Right lobe of liver (tissue), 6 donors: ENCODE results near the gene GRK6. TPM values are rescaled to one million over a fixed set of nuclear protein-coding genes. Genes with fewer than 3 reads are reported as not detected.
"Not testable (repeated sequence)": the region's sequence is repeated elsewhere in the genome, so short reads cannot be mapped to it uniquely, and the experiment has no call there.

Experiments used
- ATAC-seq, 4 donors: fragments of 200-7000 bp; cut with Tn5 transposase; one replicate each; pipeline ENCODE4 v1.9.1; 2020; ENCODE audit warnings: mild to moderate bottlenecking in 4 of 4, moderate library complexity in 4 of 4
- DNase-seq, 3 donors: peaks; one replicate each; pipeline ENCODE4 v3.0.0-alpha.2; 2020
- H3K27ac ChIP-seq, 3 donors: fragments of 200-600 bp; one replicate each; pipeline ENCODE4 v1.8.0; 2022
- H3K27me3 ChIP-seq, 2 donors: fragments of 200-600 bp; one replicate each; pipeline ENCODE4 v1.8.0; 2022
- H3K36me3 ChIP-seq, 4 donors: fragments of 200-600 bp; sonication (generic) in 1 of 4; one replicate each; pipeline versions ENCODE4 v1.5.1 to v1.8.0; 2017 to 2022; ENCODE audit warnings: control low read depth in 1 of 4
- H3K4me1 ChIP-seq, 4 donors: fragments of 200-600 bp; sonication (generic) in 1 of 4; one replicate each; pipeline versions ENCODE4 v1.5.1 to v1.8.0; 2017 to 2022; ENCODE audit warnings: control low read depth in 1 of 4
- H3K4me3 ChIP-seq, 3 donors: fragments of 200-600 bp; one replicate each; pipeline ENCODE4 v1.8.0; 2022
- H3K9me3 ChIP-seq, 4 donors: fragments of 200-600 bp; sonication (generic) in 1 of 4; one replicate each; pipeline versions ENCODE4 v1.5.1 to v1.8.0; 2017 to 2022; ENCODE audit warnings: control low read depth in 1 of 4
- POLR2A ChIP-seq: fragments of 450-650 bp; IDR thresholded peaks from one replicate; pipeline ENCODE4 v1.6.1; 2017; ENCODE audit warnings: antibody characterized with exemption, mild to moderate bottlenecking
- WGBS: methylation state at CpG from one replicate; pipeline ENCODE4 v1.1.6; 2018; ENCODE audit warnings: low coverage, low lambda C conversion rate; ENCODE audit not compliant: insufficient coverage; ENCODE audit errors: missing lambda C conversion rate; 5-methylcytosine and 5-hydroxymethylcytosine counted together
- intact Hi-C, 2 donors: fragments of 100-400 bp; cut with DNase I; formaldehyde crosslinking; loops; one replicate each; pipeline versions ENCODE4 v1.11.2 to v1.14.1; 2022
- total RNA-seq, 6 experiments: library from RNA; depleted of rRNA in 2 of 6; stranded (reverse); fragments of >200 nt in 2 of 6; fragmentation: NEBNext Ultra II Directional in 3 of 6; extraction: Animal tissue kit (Norgen Biotek cat#: 25700) in 3 of 6; gene quantifications; one replicate each; pipeline versions ENCODE4 v1.1.0 to v1.2.4, GENCODE V29; 2016 to 2023
- TF ChIP-seq, protein P1 (sequence below), 4 donors: fragments of 200-600 bp in 3 of 4; fragments of 450-650 bp in 1 of 4; IDR thresholded peaks; one replicate each; pipeline versions ENCODE4 v1.5.1 to v1.8.0; 2016 to 2022; ENCODE audit warnings: antibody characterized with exemption in 4 of 4, mild to moderate bottlenecking in 2 of 4
- donor health status: DM: no; HTN: yes; CAD: no.
- donor health status: DM: no; HTN: no; CAD: no.
- donor health status: DM: no; HTN: no; CAD: no.
- donor health status: DM: no; HTN: yes; CAD: no.
- donor health status: DM: no; HTN: yes; CAD: no.

GRK6 gene
- total RNA-seq, 6 experiments from 2014 or later: 6.1 to 10.8 (median 10.0) TPM

DNA sequence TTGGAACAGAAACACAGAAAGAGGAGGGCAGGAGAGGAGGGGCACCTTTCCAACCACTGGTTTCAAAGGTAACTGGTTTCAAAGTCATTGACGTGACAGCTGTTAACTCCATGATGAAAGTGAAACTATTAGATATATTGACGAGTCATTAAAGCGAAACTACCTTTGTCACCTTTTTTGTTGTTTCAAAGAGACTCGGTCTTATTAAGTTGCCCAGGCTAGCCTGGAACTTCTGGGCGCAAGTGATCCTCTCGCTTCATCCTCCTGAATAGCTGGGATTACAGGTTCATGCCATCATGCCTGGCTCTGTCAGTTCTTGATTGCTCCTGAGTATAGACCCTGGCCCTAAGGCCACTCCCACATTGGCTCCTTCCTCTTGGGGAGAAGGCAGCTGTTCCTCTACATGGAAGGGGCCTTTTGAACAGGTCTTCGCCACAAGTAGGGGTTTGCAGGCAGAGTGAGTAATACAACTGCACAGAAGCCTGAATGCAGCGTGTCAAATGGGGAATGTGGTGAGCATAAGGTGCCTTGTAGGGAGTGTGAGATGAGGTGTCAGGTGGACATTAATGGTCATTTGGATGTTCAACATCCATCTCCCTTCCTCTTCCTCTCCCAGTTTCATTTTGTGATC, 13.8 kb upstream of the GRK6 start:
- H3K9me3 ChIP-seq: no peaks in the 10 kb centered on the region
- peak in 1 of 3 donors; percentile 59 for DNase-seq
- no peaks in the 10 kb centered on the region for H3K27me3 ChIP-seq
- H3K36me3 ChIP-seq: no peaks in the 10 kb centered on the region
- no peak for TF ChIP-seq POLR2A
- TF ChIP-seq, protein P1, sequence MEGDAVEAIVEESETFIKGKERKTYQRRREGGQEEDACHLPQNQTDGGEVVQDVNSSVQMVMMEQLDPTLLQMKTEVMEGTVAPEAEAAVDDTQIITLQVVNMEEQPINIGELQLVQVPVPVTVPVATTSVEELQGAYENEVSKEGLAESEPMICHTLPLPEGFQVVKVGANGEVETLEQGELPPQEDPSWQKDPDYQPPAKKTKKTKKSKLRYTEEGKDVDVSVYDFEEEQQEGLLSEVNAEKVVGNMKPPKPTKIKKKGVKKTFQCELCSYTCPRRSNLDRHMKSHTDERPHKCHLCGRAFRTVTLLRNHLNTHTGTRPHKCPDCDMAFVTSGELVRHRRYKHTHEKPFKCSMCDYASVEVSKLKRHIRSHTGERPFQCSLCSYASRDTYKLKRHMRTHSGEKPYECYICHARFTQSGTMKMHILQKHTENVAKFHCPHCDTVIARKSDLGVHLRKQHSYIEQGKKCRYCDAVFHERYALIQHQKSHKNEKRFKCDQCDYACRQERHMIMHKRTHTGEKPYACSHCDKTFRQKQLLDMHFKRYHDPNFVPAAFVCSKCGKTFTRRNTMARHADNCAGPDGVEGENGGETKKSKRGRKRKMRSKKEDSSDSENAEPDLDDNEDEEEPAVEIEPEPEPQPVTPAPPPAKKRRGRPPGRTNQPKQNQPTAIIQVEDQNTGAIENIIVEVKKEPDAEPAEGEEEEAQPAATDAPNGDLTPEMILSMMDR (IDR thresholded peaks at IDR 0.05): no peak
- peak; percentile 49 to 68 (median 66) for ATAC-seq
- peaks cover 0 to 20% (median 4%) of the 10 kb centered on the region in 4 donors for H3K4me1 ChIP-seq
- peak overlapping the region in 2 of 3 donors; percentile 25 to 34 for H3K4me3 ChIP-seq
- intact Hi-C loops: no loop called here
- 23% methylated on average over 5 of the region's 8 CpGs for WGBS
- H3K27ac ChIP-seq: peak overlapping the region; percentile 72 to 94 (median 83)

DNA sequence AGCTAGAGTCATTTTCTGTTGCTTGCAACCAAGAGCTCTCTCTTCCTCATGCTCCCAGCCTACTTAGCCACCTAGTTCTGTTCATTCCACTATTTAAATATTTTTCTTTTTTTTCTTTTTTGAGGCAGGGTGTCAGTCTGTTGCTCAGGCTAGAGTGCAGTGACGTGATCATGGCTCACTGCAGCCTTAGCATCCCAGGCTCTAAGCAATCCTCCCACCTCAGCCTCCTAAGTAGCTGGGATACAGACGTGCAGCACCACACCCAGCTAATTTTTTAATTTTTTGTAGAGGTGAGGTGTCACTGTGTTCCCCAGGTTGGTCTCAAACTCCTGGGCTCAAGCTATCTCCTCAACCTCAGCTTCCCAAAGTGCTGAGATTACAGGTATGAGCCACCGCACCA, 12.0 kb upstream of the GRK6 start:
- H3K4me1 ChIP-seq: peaks cover 0 to 10% (median 1%) of the 10 kb centered on the region in 4 donors
- H3K36me3 ChIP-seq: no peaks in the 10 kb centered on the region
- 97% methylated on average over 3 of the region's 3 CpGs for WGBS
- DNase-seq: no peak
- ATAC-seq: no peak
- no peak overlapping the region for H3K4me3 ChIP-seq
- H3K9me3 ChIP-seq: no peaks in the 10 kb centered on the region
- H3K27me3 ChIP-seq: no peaks in the 10 kb centered on the region
- H3K27ac ChIP-seq: no peak overlapping the region
- intact Hi-C loops: no loop called here
- no peak for TF ChIP-seq POLR2A
- TF ChIP-seq, protein P1 (IDR thresholded peaks at IDR 0.05): no peak

DNA sequence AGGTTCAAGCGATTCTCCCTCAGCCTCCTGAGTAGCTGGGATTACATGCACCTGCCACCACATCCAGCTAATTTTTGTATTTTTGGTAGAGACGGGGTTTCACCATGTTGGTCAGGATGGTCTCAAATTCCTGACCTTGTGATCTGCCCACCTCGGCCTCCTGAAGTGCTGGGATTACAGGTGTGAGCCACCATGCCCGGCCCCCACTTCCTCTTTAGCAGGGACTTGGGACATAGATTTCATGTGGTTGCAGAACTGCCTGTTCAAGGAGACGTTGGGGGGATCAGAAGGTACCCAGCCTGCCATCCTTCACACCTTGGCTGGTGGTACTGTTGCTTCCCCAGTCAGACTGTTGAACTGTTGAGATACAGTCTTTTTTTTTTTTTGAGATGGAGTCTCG, 9.4 kb upstream of the GRK6 start:
- WGBS: 83% methylated on average over 5 of the region's 6 CpGs
- intact Hi-C loops, H3K27me3 ChIP-seq, H3K4me1 ChIP-seq, H3K27ac ChIP-seq, H3K9me3 ChIP-seq, ATAC-seq, H3K4me3 ChIP-seq, DNase-seq, H3K36me3 ChIP-seq: not testable (repeated sequence)

DNA sequence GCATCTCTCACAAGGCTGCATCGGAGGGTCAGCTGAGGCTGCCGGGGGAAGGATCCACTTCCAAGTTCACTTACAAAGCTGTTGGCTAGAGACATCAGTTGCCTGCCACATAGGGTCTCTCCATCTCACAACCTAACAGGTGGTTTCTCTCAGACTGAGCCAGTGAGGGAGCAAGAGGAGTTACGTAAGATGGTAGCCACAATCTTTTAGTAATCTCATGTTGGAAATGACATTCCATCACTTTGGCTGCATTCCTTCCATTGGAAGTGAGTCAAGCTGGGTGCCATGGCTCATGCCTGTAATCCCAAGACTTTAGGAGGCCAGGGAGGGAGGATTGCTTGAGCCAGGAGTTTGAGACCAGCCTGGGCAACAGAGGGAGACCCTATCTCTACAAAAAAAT, 7.4 kb upstream of the GRK6 start:
- no peaks in the 10 kb centered on the region for H3K36me3 ChIP-seq
- no peak overlapping the region for H3K4me3 ChIP-seq
- no peaks in the 10 kb centered on the region for H3K4me1 ChIP-seq
- intact Hi-C loops: no loop called here
- ATAC-seq: no peak
- DNase-seq: no peak
- WGBS: 80% methylated on average over 1 of the region's 3 CpGs
- H3K9me3 ChIP-seq: no peaks in the 10 kb centered on the region
- TF ChIP-seq POLR2A: no peak
- TF ChIP-seq, protein P1 (IDR thresholded peaks at IDR 0.05): no peak
- no peaks in the 10 kb centered on the region for H3K27me3 ChIP-seq
- H3K27ac ChIP-seq: no peak overlapping the region

DNA sequence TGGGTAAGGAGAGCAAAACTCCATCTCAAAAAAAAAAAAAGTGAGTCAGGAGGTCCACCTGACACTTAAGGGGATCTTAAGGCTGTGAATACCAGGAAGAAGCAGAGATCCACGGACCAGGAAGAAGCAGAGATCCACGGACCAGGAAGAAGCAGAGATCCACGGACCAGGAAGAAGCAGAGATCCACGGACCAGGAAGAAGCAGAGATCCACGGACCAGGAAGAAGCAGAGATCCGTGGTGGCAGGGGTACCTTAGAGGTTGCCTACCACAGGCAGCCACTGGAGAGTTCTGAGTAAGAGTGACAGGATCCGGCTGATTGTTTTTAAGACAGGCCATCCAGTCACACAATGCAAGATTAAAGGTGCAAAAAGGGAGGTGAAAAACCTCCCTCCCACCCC, 6.0 kb upstream of the GRK6 start:
- H3K27ac ChIP-seq, H3K9me3 ChIP-seq, H3K4me1 ChIP-seq, ATAC-seq, H3K4me3 ChIP-seq, intact Hi-C loops, H3K27me3 ChIP-seq, DNase-seq, H3K36me3 ChIP-seq: not testable (repeated sequence)
- 70% methylated on average over 7 of the region's 7 CpGs for WGBS
